ENCODE data around the gene PCNT. TPM values are rescaled to one million over a fixed set of nuclear protein-coding genes. Genes with fewer than 3 reads are reported as not detected.

The PCNT gene
- total RNA-seq, 4 donors from 2014 or later = 20.6 to 43.0 (median 25.5) TPM

- no peak for TF ChIP-seq CTCF (IDR thresholded peaks at IDR 0.05; ENCODE audit: low read depth)
Measured at GRCh38 chr21:46422636-46423241, 98.8 kb downstream of the PCNT start.

GRCh38 chr21:46423546-46424038 lies 99.6 kb downstream of the PCNT start:
- TF ChIP-seq CTCF (IDR thresholded peaks at IDR 0.05; ENCODE audit: low read depth) = no peak

- TF ChIP-seq CTCF (IDR thresholded peaks at IDR 0.05; ENCODE audit: low read depth) = no peak
Measured at GRCh38 chr21:46424039-46424591, 100.2 kb downstream of the PCNT start.

- no peak for TF ChIP-seq CTCF (IDR thresholded peaks at IDR 0.05; ENCODE audit: low read depth)
Measured at GRCh38 chr21:46424621-46425020, 100.7 kb downstream of the PCNT start.

- TF ChIP-seq CTCF (IDR thresholded peaks at IDR 0.05; ENCODE audit: low read depth) = no peak
Measured at GRCh38 chr21:46425041-46425440, 101.1 kb downstream of the PCNT start.

- TF ChIP-seq CTCF (IDR thresholded peaks at IDR 0.05; ENCODE audit: low read depth) = no peak
Measured at GRCh38 chr21:46425571-46425970, 101.6 kb downstream of the PCNT start.

- TF ChIP-seq CTCF (IDR thresholded peaks at IDR 0.05; ENCODE audit: low read depth) = no peak
Measured at GRCh38 chr21:46426313-46427046, 102.5 kb downstream of the PCNT start.
